GM12878 (cell line): ENCODE measurements around the gene STK38. TPM values are rescaled to one million over a fixed set of nuclear protein-coding genes. Genes with fewer than 3 reads are reported as not detected.

Source experiments
- ATAC-seq: fragments of 200-7000 bp; cut with Tn5 transposase; 3 replicates; pipeline ENCODE4 v1.9.1; 2020; ENCODE audit warnings: mild to moderate bottlenecking, moderate library complexity
- BruUV-seq: library from RNA; stranded (reverse); fragments of 400-500 nt; replicated peaks from 2 replicates; lab custom pipeline; 2021; lab: Mats Ljungman, UMichigan
- CTCF ChIA-PET: fragments of 300-600 bp; sonication (Branson Sonifier 250); formaldehyde crosslinking; extraction: SDS; loops from one replicate; lab custom pipeline; 2021; ENCODE audit warnings: inconsistent platforms; lab: Yijun Ruan, JAX
- POLR2A ChIA-PET: fragments of 350-600 bp; formaldehyde crosslinking; extraction: SDS; loops from one replicate; lab custom pipeline; 2021; ENCODE audit warnings: inconsistent platforms; lab: Charles Lee
- RAD21 ChIA-PET: fragments of 300-600 bp; sonication (Branson Sonifier 250); formaldehyde crosslinking; loops from one replicate; lab custom pipeline; 2023; ENCODE audit warnings: antibody characterized with exemption; ENCODE audit not compliant: unreplicated experiment; lab: Charles Lee
- SMC1A ChIA-PET: fragments of 300-600 bp; sonication (Branson Sonifier 250); formaldehyde crosslinking; loops from one replicate; lab custom pipeline; 2023; ENCODE audit not compliant: unreplicated experiment, uncharacterized antibody; lab: Charles Lee
- DNase-seq: peaks from one replicate; pipeline ENCODE4 v3.0.0-alpha.2; 2011; ENCODE audit warnings: low read depth, low spot score
- FAIRE-seq: peaks from 3 replicates; lab custom pipeline; 2011; peaks lifted over from hg19 to GRCh38; lab: Jason Lieb, UNC
- H2AFZ ChIP-seq: 2 replicates; pipeline ENCODE4 v1.6.0; 2011; ENCODE audit warnings: low read depth, low read length, control low read depth; ENCODE audit not compliant: control insufficient read depth
- H3K27ac ChIP-seq: 2 replicates; pipeline ENCODE4 v1.5.1; 2011; ENCODE audit warnings: control low read depth; ENCODE audit not compliant: control insufficient read depth, insufficient read depth
- H3K27me3 ChIP-seq, 2 experiments: replicated peaks in 1 of 2; 2 replicates each; pipeline versions ENCODE4 v1.6.0 to v1.6.1; 2011; ENCODE audit warnings: low read length in 1 of 2; ENCODE audit not compliant: control insufficient read depth in 2 of 2, insufficient read depth in 2 of 2
- H3K36me3 ChIP-seq, 2 experiments: 2 replicates each; pipeline ENCODE4 v1.5.1; 2011; ENCODE audit warnings: low read length in 1 of 2; ENCODE audit not compliant: control insufficient read depth in 2 of 2, insufficient read depth in 2 of 2
- H3K4me1 ChIP-seq: 2 replicates; pipeline ENCODE4 v1.6.1; 2011; ENCODE audit warnings: mild to moderate bottlenecking, low read length, moderate library complexity, mixed read lengths; ENCODE audit not compliant: control insufficient read depth, insufficient read depth
- H3K4me2 ChIP-seq: 2 replicates; pipeline ENCODE4 v1.6.0; 2011; ENCODE audit warnings: control low read depth; ENCODE audit not compliant: control insufficient read depth, insufficient read depth
- H3K4me3 ChIP-seq: fragments of 200-600 bp; sonication (generic); 2 replicates; pipeline ENCODE4 v1.5.1; 2016
- H3K79me2 ChIP-seq: 2 replicates; pipeline ENCODE4 v1.6.0; 2011; ENCODE audit warnings: low read length; ENCODE audit not compliant: control insufficient read depth, insufficient read depth
- H3K9ac ChIP-seq: 2 replicates; pipeline ENCODE4 v1.8.0; 2011; ENCODE audit warnings: low read length, control low read depth, mixed read lengths; ENCODE audit not compliant: control insufficient read depth, insufficient read depth
- H3K9me3 ChIP-seq: replicated peaks from 3 replicates; pipeline ENCODE4 v1.5.1; 2011; ENCODE audit warnings: mild to moderate bottlenecking, low read length; ENCODE audit not compliant: control insufficient read depth, insufficient read depth
- H4K20me1 ChIP-seq: 2 replicates; pipeline ENCODE4 v1.6.0; 2011; ENCODE audit not compliant: control insufficient read depth, insufficient read depth
- BCL11A ChIP-seq: IDR thresholded peaks from 2 replicates; pipeline ENCODE4 v1.6.1; 2011; ENCODE audit warnings: low read depth, low read length
- GABPA ChIP-seq: IDR thresholded peaks from 2 replicates; pipeline ENCODE4 v1.6.1; 2014; ENCODE audit warnings: antibody characterized with exemption, low read depth, mild to moderate bottlenecking, inconsistent platforms
- HDGF ChIP-seq: fragments of 450-650 bp; IDR thresholded peaks from 2 replicates; pipeline ENCODE4 v1.6.1; 2016; ENCODE audit warnings: antibody characterized with exemption
- MXI1 ChIP-seq: fragments of 150-350 bp; IDR thresholded peaks from 2 replicates; pipeline ENCODE4 v1.6.1; 2011; ENCODE audit warnings: low read depth, mild to moderate bottlenecking, inconsistent platforms, low read length, improper control_type of control experiment
- NFXL1 ChIP-seq: fragments of 450-650 bp; IDR thresholded peaks from 2 replicates; pipeline ENCODE4 v1.6.1; 2017; ENCODE audit warnings: antibody characterized with exemption, mild to moderate bottlenecking, borderline replicate concordance
- NR2C2 ChIP-seq: IDR thresholded peaks from 2 replicates; pipeline ENCODE4 v1.6.1; 2011; ENCODE audit warnings: borderline replicate concordance, low read depth; ENCODE audit not compliant: control insufficient read depth, insufficient read length
- POLR2AphosphoS5 ChIP-seq: IDR thresholded peaks from 2 replicates; pipeline ENCODE4 v1.6.1; 2011; ENCODE audit warnings: mild to moderate bottlenecking, low read length, inconsistent platforms
- POU2F2 ChIP-seq: IDR thresholded peaks from 3 replicates; pipeline ENCODE4 v1.6.1; 2011; ENCODE audit warnings: low read depth, mild to moderate bottlenecking, low read length, borderline replicate concordance
- PRDM15 ChIP-seq: fragments of 450-650 bp; formaldehyde crosslinking; IDR thresholded peaks from 2 replicates; pipeline ENCODE4 v1.4.0; 2020; ENCODE audit warnings: mild to moderate bottlenecking, moderate library complexity
- SIX5 ChIP-seq: IDR thresholded peaks from 2 replicates; pipeline ENCODE4 v1.6.1; 2011; ENCODE audit warnings: mild to moderate bottlenecking, low read depth, low read length, moderate library complexity; ENCODE audit not compliant: severe bottlenecking
- SMC3 ChIP-seq: IDR thresholded peaks from 2 replicates; pipeline ENCODE4 v1.6.1; 2011; ENCODE audit warnings: low read length, improper control_type of control experiment, borderline replicate concordance
- ZNF217 ChIP-seq: fragments of 450-650 bp; IDR thresholded peaks from 2 replicates; pipeline ENCODE4 v1.6.1; 2017; ENCODE audit warnings: antibody characterized with exemption, mild to moderate bottlenecking
- ZNF24 ChIP-seq: fragments of 450-650 bp; IDR thresholded peaks from 2 replicates; pipeline ENCODE4 v1.6.1; 2017; ENCODE audit warnings: antibody characterized with exemption, mild to moderate bottlenecking
- WGBS: methylation state at CpG from one replicate; pipeline ENCODE4 v1.1.6; 2016; ENCODE audit warnings: low lambda C conversion rate; ENCODE audit not compliant: insufficient replicate concordance, insufficient coverage; ENCODE audit errors: missing lambda C conversion rate; 5-methylcytosine and 5-hydroxymethylcytosine counted together
- in situ Hi-C: fragments of 300-500 bp; cut with MboI; formaldehyde crosslinking; loops from 9 replicates; pipeline ENCODE4 v1.14.3; 2018; ENCODE audit warnings: mixed read lengths
- intact Hi-C: fragments of 100-400 bp; cut with micrococcal nuclease; formaldehyde crosslinking; loops from one replicate; pipeline ENCODE4 v1.14.2; 2022; ENCODE audit not compliant: unreplicated experiment
- polyA plus RNA-seq, 11 experiments: library from polyadenylated mRNA; depleted of rRNA in 4 of 11; unstranded in 6 of 11; stranded (reverse) in 5 of 11; fragments of >200 nt; fragmentation: Nextera tagmentation in 4 of 11; fragmentation: Illumina TruSeq in 1 of 11; extraction: Ambion mirVana in 4 of 11; extraction: Trizol in 1 of 11; gene quantifications; 1 replicate in 1 of 11; 2 replicates in 10 of 11; pipeline versions ENCODE4 v1.2.1 to v1.2.3, GENCODE V29; 2011 to 2016; ENCODE audit warnings: inconsistent platforms in 2 of 11, missing spikeins in 2 of 11, low read depth in 1 of 11
- total RNA-seq, 4 experiments: library from RNA; depleted of rRNA in 3 of 4; stranded (reverse); fragments of >200 nt in 3 of 4; fragmentation: Illumina TruSeq in 1 of 4; extraction: Trizol in 1 of 4; gene quantifications; 2 replicates each; pipeline versions ENCODE4 v1.2.1 to v1.2.3, GENCODE V29; 2013 to 2021

STK38 gene
- total and polyA plus RNA-seq, 10 of the 15 experiments (the other 5 are each of a cell fraction or from before 2014, with no cell fraction given) = 4.1 to 18.7 (median 13.6) TPM

GRCh38 chr6:36578030-36578429 lies 30.8 kb upstream of the STK38 start:
- Histone ChIP-seq H3K79me2 (no peaks in the 10 kb centered on the region), H3K27ac (no peak overlapping the region), H3K9ac (no peak overlapping the region), H3K9me3 (no peaks in the 10 kb centered on the region), H3K4me1 (0 out of 2 replicates have a peak, but pooled peaks cover 4% of the 10 kb centered on the region), H3K4me3 (no peak overlapping the region), H4K20me1 (no peaks in the 10 kb centered on the region), H3K36me3 (no peaks in the 10 kb centered on the region), H3K4me2 (no peak overlapping the region), H2AFZ (no peak overlapping the region)
- ChIA-PET CTCF (interaction anchor here (1.3 to 2.8 kb wide), 2 partner anchors 9 to 156 kb away, joined by 3 to 24 read pairs; no protein-coding TSS in a partner anchor), POLR2A (no interaction called here), SMC1A (interaction anchor here (1.7 kb wide), 1 partner anchor 60 kb away, joined by 3 read pairs; no protein-coding TSS in a partner anchor), RAD21 (interaction anchor here (0.6 kb wide), 1 partner anchor 33 kb away, joined by 5 read pairs; no protein-coding TSS in a partner anchor)
- in situ Hi-C loops = no loop called here
- 18% methylated on average over 5 of the region's 5 CpGs for WGBS
- intact Hi-C loops = loop anchor here (5.0 kb wide), 1 partner anchor 156 kb away; no protein-coding TSS in a partner anchor
- ATAC-seq (no peak), DNase-seq (no peak), FAIRE-seq (no peak)
- no TSS peak for BruUV-seq
- no peak for TF ChIP-seq HDGF
- no peak for TF ChIP-seq MXI1
- no peak for TF ChIP-seq POU2F2
- TF ChIP-seq SMC3 = no peak
- TF ChIP-seq NFXL1 = no peak
- no peak for TF ChIP-seq SIX5
- TF ChIP-seq, all 136 proteins: peak for 0
- H3K27me3 ChIP-seq = no peaks in the 10 kb centered on the region

GRCh38 chr6:36577301-36577700 lies 30.0 kb upstream of the STK38 start:
- no peak overlapping the region for H3K4me2 ChIP-seq
- intact Hi-C loops (loop anchor here (5.0 kb wide), 1 partner anchor 155 kb away; no protein-coding TSS in a partner anchor), in situ Hi-C loops (no loop called here)
- H3K4me1 ChIP-seq = 0 out of 2 replicates have a peak, but pooled peaks cover 4% of the 10 kb centered on the region
- DNase-seq (no peak), FAIRE-seq (no peak), ATAC-seq (no peak)
- ChIA-PET SMC1A (no interaction called here), RAD21 (no interaction called here), CTCF (interaction anchor here (0.7 to 1.3 kb wide), 2 partner anchors 9 to 89 kb away, joined by 3 read pairs; no protein-coding TSS in a partner anchor), POLR2A (interaction anchor here (0.6 to 0.7 kb wide), 4 partner anchors 10 to 707 kb away, joined by 3 to 4 read pairs (median 3); no protein-coding TSS in a partner anchor)
- no peak overlapping the region for H3K27ac ChIP-seq
- no peaks in the 10 kb centered on the region for H3K36me3 ChIP-seq
- no peak overlapping the region for H3K4me3 ChIP-seq
- H4K20me1 ChIP-seq = no peaks in the 10 kb centered on the region
- no peaks in the 10 kb centered on the region for H3K79me2 ChIP-seq
- H2AFZ ChIP-seq = no peak overlapping the region
- BruUV-seq = no TSS peak
- 36% methylated on average over 2 of the region's 2 CpGs for WGBS
- no peak overlapping the region for H3K9ac ChIP-seq
- no peaks in the 10 kb centered on the region for H3K27me3 ChIP-seq
- H3K9me3 ChIP-seq = no peaks in the 10 kb centered on the region
- no peak for TF ChIP-seq ZNF24
- no peak for TF ChIP-seq BCL11A
- TF ChIP-seq PRDM15 = no peak
- no peak for TF ChIP-seq POLR2AphosphoS5
- no peak for TF ChIP-seq GABPA
- no peak for TF ChIP-seq NR2C2
- no peak for TF ChIP-seq ZNF217
